Osteoblast (primary cell): ENCODE results near the gene SULF2. TPM values are rescaled to one million over a fixed set of nuclear protein-coding genes. Genes with fewer than 3 reads are reported as not detected.

Experiments
- DNase-seq: peaks from one replicate; pipeline ENCODE4 v3.0.0; 2011; ENCODE audit warnings: low spot score, mixed read lengths; ENCODE audit not compliant: insufficient read length; ENCODE audit errors: missing footprints
- H2AFZ ChIP-seq: 2 replicates; pipeline ENCODE4 v1.6.0; 2011; ENCODE audit warnings: mild to moderate bottlenecking, low read length
- H3K27ac ChIP-seq: 2 replicates; pipeline ENCODE4 v1.5.1; 2011; ENCODE audit warnings: mild to moderate bottlenecking, low read depth, low read length, moderate library complexity
- H3K27me3 ChIP-seq: 2 replicates; pipeline ENCODE4 v1.6.0; 2012; ENCODE audit warnings: mild to moderate bottlenecking, control low read depth, inconsistent platforms, low read length, moderate library complexity; ENCODE audit not compliant: insufficient read depth
- H3K36me3 ChIP-seq: 2 replicates; pipeline ENCODE4 v1.5.1; 2011; ENCODE audit warnings: mild to moderate bottlenecking, low read length, control low read depth, moderate library complexity; ENCODE audit not compliant: insufficient read depth
- H3K4me1 ChIP-seq: 2 replicates; pipeline ENCODE4 v1.5.1; 2011; ENCODE audit warnings: mild to moderate bottlenecking, low read length, control low read depth, moderate library complexity; ENCODE audit not compliant: insufficient read depth
- H3K4me2 ChIP-seq: 2 replicates; pipeline ENCODE4 v1.6.0; 2011; ENCODE audit warnings: mild to moderate bottlenecking, low read length; ENCODE audit not compliant: insufficient read depth
- H3K4me3 ChIP-seq: fragments of 200-600 bp; sonication (generic); 3 replicates; pipeline ENCODE4 v1.5.1; 2012; ENCODE audit warnings: mild to moderate bottlenecking, low read length, inconsistent platforms; ENCODE audit not compliant: insufficient read depth
- H3K79me2 ChIP-seq: 2 replicates; pipeline ENCODE4 v1.6.0; 2012; ENCODE audit warnings: mild to moderate bottlenecking, low read length, control low read depth, inconsistent platforms; ENCODE audit not compliant: insufficient read depth
- H3K9me3 ChIP-seq: 2 replicates; pipeline ENCODE4 v1.5.1; 2011; ENCODE audit warnings: low read depth, low read length, control low read depth
- H4K20me1 ChIP-seq: 2 replicates; pipeline ENCODE4 v1.6.0; 2012; ENCODE audit warnings: mild to moderate bottlenecking, low read length, control low read depth; ENCODE audit not compliant: insufficient read depth
- CTCF ChIP-seq: IDR thresholded peaks from 2 replicates; pipeline ENCODE4 v1.5.1; 2011; ENCODE audit warnings: mild to moderate bottlenecking, low read depth, low read length, moderate library complexity; ENCODE audit errors: extremely low read depth
- total RNA-seq: library from RNA; depleted of rRNA; stranded (reverse); fragments of >200 nt; gene quantifications from 2 replicates; pipeline ENCODE4 v1.2.3, GENCODE V29; 2012

SULF2 gene
- total RNA-seq, 1 donor: 102 TPM

GRCh38 chr20:47676912-47677634 lies 108.2 kb downstream of the SULF2 start:
- TF ChIP-seq CTCF: no peak
- H3K4me1 ChIP-seq: no peaks in the 10 kb centered on the region

DNA sequence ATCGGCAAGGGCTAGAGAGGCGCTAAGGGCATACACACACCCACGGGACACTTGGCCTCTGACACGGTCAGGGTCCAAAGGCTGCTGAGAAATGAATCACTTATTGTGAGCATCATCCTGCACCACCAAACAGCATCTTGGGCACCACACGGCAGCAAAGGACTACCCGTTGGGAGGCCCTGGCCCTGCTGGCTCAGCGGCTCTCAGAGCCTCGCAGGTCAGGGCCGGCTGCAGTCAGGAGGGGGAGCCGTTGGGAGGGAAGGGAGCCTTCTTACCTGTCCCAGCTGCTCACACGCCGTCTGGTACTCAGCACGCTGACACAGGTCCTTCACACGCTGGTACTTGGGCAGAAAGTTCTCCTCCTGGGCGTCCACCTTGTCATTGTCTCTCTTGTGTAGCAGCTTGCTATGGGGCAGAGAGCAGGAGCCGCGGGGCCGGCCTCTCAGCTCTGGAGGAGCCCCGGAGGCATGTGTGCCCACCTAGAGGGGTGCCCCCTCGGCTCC lies 109.0 kb downstream of the SULF2 start:
- Histone ChIP-seq H4K20me1 (no peaks in the 10 kb centered on the region), H3K79me2 (no peaks in the 10 kb centered on the region), H3K27me3 (no peaks in the 10 kb centered on the region), H3K9me3 (no peaks in the 10 kb centered on the region), H3K4me3 (no peak overlapping the region), H3K4me2 (no peak overlapping the region), H3K27ac (no peak overlapping the region), H3K36me3 (no peaks in the 10 kb centered on the region), H3K4me1 (no peaks in the 10 kb centered on the region), H2AFZ (no peak overlapping the region)
- DNase-seq: no peak
- TF ChIP-seq CTCF: no peak

More at GRCh38 chr20:47676912-47677634, 108.2 kb downstream of the SULF2 start:
- Histone ChIP-seq H3K4me2 (no peak overlapping the region), H3K27me3 (no peaks in the 10 kb centered on the region), H2AFZ (no peak overlapping the region), H4K20me1 (no peaks in the 10 kb centered on the region), H3K27ac (no peak overlapping the region), H3K4me3 (no peak overlapping the region), H3K36me3 (no peaks in the 10 kb centered on the region), H3K79me2 (no peaks in the 10 kb centered on the region), H3K9me3 (no peaks in the 10 kb centered on the region)
- DNase-seq: no peak

- Histone ChIP-seq H3K9me3 (no peaks in the 10 kb centered on the region), H3K36me3 (no peaks in the 10 kb centered on the region), H3K27me3 (no peaks in the 10 kb centered on the region)
Measured at GRCh38 chr20:47675190-47676142, 109.8 kb downstream of the SULF2 start.

More at GRCh38 chr20:47675190-47676142, 109.8 kb downstream of the SULF2 start:
- DNase-seq: no peak
- H2AFZ ChIP-seq: no peak overlapping the region
- no peak overlapping the region for H3K27ac ChIP-seq
- H3K4me2 ChIP-seq: no peak overlapping the region
- TF ChIP-seq CTCF: no peak
- H3K4me3 ChIP-seq: no peak overlapping the region
- H3K4me1 ChIP-seq: no peaks in the 10 kb centered on the region
- no peaks in the 10 kb centered on the region for H3K79me2 ChIP-seq
- H4K20me1 ChIP-seq: no peaks in the 10 kb centered on the region
